GM18868 (cell line): ENCODE results near the gene MEOX1.

ENCODE experiments used
- ATAC-seq: cut with Tn5 transposase; IDR thresholded peaks from one replicate; pipeline ENCODE4 v1.9.1; 2021; ENCODE audit warnings: mild to moderate bottlenecking, moderate library complexity; ENCODE audit not compliant: unreplicated experiment

Gene MEOX1

DNA sequence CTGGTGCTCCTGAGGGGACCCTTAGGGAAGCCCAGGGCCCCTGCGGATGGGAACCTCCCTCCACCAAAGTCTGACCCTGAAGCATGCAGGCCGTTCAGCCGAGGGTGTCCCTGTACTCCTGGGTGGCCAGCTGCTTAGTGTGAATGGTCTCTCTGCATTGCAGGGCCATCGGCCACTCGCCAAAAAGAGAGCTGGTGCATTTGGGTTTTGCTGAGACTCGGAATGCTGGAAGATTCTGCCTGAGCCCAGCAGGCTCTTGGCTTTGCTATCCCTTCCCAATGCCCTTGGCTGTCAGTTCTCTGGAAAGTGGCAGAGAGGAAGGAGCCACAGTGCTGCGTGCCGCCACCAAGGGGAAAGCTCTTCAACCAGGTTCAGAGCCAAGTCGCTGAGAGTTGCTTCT lies 2.8 kb downstream of the MEOX1 start:
- ATAC-seq = no peak

DNA sequence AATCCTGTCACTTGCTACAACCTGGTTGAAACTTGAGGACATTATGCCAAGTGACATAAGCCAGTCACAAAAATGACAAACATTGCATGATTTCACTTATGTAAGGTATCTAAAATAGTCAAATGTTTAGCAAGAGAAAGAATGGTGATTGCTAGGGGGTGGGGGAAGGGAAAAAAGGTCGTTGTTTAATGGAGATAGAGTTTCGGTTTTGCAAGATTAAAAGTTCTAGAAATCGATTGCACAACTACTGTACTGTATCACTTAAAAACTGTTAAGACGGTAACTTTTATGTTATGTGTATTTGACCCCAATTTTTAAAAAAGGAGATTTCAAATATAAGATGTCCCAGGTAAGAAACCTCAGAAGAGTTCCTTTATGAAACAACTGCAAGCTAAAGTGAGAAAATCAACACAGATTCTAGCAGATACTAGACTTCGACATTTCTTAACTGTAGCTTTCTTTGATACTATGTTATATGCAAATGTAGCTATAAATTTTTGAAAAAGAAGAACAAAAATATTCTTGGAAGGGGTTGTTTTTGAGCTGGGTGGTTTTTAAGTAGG lies 5.9 kb downstream of the MEOX1 start:
- ATAC-seq = no peak

DNA sequence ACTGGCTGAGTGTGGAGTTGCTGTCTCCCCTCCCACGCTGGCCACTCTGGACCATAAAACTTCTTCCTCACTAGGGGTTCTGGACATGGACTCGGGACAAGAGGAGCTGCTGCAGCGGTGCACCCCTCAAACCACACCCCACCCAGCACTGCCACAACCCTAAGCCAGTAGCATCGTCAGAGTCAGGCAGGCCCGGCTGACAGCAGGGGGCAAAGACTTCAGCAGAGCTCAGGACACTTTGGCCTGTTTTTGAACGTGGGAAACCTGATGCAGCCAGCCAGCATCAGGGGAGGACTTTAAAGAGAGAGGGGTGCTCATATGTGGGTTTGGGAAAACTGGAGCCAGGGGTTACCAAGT lies 9.6 kb downstream of the MEOX1 start:
- ATAC-seq = no peak

DNA sequence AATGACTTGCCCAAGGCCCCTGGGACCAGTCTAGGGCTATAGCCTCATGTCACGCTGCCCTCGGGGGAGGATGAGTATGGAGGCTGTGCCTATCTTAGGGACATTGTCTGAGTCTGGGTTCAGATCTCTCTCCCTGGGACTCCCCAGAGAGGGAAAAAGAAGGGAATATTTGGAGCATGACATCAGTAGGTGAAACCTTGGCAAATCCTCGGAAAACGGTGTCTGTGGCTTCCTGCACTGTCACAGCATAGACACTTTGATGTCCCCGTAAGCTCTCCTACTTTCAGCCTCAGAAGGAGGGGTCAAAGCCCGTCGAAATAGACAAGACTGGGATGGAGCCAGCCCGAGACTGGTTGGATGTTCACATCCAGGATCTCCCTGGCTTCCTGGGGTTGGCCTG lies 11.3 kb downstream of the MEOX1 start:
- no peak for ATAC-seq

DNA sequence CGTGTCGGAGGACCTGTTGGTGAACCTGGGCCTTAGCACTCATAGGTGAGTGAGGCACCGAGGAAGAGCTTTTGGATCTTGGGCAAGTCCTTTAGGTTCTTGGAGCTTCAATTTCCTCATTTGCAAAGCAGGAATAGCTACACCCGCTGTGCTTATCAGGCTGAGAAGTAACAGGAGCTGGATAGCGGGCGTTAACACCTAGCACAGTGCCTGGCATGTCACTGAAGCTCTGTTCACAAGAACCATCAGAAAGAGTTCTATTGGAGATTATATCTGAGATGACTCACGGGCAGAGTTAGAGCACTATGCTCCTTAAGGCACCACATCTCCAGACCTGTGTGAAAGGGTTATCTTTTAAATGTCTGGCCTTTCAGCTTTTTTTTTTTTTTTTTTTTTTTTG lies 12.8 kb downstream of the MEOX1 start:
- no peak for ATAC-seq

DNA sequence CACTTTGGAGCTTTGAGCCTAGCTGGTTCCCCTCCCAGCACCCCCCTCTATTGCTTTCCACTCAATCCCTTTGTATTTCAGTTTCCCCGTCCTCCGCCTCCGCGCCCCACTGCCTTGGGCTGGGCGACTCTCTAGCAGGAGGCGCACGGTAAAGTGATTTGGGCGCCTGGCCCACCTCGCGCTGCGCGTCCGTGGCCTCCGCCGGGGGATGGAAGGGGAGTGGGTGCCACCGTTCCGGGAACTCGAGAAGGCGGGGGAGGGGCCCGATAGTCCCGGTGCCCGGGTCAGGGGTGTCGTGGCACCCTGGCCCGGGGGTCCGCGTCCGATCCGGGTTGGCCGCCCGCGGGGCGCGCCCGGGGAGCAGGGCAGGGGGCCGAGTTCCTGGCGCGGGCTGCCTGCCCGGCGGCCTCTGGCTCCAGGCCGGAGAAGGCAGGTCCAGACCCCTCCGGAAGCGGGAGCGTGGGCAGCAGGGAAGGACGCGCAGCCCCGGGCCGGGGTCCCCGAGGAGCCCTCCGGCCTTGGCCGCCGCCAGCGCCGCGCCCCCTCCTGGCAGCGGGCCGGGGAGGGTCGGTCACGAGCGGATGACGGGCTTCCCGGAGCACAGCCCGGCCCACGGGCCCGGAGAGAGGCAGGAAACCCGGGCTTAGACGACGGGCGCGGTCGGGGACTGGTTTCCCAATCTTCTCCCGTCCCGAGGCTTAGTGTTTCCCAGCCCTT lies 15.8 kb downstream of the MEOX1 start:
- ATAC-seq = no peak

DNA sequence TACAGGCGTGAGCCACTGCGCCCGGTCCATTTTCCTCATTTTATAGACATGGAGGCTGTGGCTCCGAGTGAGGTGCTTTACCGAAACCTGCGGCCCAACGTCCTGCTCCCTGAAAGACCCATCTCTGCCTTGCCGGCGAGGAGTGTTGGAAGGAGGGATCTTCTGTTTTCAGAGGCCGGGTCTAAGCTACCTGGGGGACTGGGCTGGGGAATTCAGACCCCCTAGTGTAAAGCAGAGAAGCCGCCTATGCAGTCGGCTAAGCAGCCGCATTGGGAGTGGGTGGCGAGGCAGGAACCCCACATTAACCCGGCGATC lies 16.3 kb downstream of the MEOX1 start:
- no peak for ATAC-seq

DNA sequence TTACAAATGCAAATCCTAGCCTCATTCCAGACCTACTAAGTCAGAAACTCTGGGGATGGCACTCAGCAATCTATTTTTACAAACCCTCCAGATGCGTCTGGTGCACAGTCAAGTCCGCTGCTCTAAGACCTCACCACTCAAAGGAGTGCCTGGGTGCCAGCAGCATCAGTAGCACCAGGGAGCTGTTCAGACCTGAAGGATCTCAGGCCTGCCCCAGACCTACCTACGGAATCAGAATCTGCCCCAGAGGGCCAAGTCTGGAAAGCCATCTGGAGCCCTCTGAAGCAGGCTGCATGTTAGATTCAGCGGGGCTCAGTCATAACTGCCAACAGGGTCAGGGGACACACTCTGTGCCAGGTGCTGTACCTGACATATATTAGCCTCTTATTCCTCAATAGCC lies 17.6 kb downstream of the MEOX1 start:
- no peak for ATAC-seq

DNA sequence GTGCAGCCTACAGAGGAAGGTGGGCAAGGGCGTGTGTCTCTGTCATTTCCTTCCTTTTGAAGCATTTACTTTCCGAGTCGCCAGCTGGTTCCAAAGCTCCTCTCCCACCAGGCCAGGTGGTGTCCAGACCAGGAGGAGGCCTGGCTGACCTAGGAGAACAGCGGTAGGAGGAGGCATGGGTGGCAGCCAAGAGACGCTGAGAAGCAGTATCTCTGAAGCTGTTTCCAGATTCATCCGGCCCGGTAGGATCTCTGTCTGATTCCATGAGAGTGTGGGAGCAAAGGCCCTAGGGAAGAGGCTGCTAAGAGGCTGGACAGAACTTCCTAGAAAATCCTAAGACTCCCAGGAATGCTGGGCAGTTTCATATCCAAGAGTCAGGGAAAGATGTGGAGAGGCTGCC lies 20.3 kb downstream of the MEOX1 start:
- no peak for ATAC-seq

DNA sequence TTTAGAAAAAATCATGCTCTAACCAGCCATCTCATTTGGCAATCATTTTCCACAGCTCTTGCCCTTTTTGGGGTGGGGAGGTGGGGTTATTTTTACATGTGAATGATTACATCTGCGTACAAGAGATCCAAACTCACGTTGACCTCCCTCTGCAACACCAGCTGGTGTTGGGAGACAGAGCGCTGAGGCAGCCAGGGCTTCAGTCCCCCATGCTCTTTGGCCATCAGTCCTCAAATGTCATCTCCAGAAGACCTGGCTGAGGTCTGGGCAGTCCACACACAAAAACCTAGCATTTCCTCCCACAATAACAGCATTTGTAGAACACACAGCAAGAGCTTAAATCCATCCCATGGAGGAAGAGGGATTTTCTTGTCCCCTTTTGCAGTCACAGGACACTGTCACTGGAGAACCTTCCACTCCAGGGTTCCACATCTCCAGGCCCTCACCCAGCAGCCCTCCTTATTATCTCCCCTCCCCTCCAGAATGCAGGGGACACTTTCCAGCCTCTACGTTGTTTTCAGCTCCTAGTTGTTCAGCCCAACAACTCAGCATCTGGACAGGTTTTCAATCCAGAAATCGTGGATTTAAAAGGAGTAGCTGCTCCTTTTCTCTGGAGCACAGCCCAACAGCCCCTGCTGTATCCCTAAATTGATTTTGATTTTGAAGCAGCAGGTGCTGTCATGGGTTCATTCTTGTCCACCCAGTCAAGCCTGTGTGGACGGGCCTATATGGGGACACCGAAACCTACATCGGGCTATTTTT lies 21.1 kb downstream of the MEOX1 start:
- no peak for ATAC-seq

DNA sequence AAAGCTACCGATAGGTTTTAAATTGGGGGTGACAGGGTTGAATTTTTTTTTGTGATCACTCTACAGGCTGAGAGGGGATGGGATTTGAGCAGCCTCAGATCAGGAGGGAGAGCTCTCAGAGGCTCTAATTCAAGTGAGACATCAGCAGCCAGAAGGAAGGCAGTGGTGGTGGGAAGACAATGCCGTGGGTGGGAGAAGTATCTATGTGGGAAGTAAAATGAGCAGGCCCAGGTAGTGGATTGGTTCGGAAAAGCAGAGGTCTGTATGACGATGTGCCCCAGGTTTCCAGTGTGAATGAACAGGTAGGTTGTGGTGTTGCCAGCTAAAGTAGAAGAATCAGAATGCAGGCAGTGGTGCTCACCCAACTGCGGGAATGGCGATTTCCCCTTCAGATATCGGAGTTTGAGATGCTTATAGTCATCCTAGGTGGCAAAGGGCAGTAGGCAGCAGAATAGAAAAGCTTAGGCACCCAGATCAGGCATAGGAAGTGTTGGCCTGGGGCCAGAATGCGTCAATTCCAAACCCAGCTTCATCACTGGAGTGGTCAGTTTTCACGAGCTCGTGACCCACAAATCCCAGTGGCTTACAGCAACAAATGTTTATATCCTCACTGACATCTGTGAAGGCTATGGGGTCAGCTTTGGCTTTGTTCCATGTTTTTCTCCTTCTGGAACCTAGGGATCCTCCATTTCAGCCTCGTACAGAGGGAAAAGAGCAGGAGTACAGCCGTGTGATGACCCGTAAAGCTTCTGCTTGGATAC lies 24.0 kb downstream of the MEOX1 start:
- ATAC-seq = no peak

DNA sequence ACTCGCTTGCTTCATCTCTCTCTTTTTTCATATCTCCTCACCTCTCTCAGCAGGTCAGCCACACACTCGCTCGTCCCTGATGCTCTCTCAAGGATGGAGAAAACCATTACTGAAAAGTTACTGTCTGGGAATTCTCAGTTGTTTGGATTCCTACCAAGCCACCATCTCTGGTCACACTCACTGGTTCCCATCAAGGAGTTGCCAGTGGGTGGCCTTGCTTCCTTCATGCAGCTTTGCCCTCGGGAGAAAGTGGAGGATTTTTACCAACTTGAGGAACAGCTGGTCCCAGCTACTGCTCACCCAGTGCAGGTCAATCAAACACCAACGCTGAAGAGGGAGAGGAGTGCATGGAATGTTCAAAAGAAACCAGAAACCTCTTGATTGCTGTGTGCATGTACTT lies 25.3 kb downstream of the MEOX1 start:
- no peak for ATAC-seq

DNA sequence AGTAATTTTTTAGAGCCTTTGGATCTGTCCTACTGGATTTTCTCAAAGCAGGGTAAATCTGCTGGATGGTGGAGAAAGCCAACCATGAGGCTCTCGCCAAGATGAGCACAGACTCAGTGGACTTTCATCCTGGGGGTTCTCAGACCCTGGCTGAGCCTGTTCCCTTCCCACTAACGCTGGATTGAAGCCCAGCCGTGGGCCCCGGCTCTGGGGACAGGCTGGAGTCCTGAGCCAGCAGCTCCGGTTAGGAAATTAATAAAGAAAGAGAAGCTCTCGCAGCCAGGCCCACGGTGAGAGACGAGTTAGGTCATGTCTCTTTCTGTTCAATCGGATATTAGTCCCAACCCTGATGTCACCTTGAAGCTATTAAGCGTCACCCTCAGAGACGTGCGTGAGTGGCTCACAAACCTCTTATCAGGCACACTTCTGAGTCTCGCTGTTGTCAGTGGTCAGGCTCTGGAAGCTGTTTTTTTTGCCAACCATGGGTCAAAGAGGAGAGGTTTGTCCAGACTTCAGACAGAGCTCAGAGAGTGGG lies 27.1 kb downstream of the MEOX1 start:
- no peak for ATAC-seq

DNA sequence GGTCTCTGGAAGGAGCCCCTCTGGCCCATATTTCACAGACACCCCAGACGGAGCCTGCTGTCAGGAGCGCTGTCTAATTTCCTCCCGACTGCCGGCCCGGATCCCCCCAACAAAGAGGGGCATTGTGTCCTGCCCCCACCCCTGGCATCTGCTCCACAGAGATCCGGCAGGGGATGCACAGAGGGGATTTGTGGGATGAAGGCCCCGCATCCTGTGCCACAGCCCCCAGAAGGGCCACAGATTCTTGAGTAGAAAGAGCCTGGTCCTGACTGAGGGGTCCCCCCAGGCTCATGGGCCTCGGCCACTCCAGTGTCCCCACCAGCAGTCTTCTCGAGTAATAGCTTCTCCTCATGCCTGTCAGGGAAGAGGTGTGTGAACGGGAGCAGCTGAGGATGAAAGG lies 29.5 kb downstream of the MEOX1 start:
- ATAC-seq = no peak

DNA sequence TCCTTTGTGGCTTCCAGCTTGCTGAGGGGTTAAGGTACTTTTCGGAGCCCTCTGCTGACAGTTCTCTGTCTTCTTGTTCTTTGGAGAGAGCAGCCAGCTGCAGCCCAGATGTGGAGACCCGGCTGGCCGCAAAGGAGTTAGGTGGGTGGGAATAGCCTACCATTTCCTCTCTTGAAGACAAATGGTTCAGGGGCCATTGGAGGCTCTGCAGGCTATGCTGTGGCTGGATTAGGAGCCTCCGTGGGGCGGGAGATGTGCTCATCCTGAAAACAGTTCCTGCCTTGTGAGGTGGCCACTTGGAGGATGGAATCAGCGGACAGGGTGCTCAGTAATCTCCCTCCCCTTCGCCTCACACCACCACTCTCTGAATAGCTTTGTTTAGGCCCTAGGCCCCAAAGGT lies 30.3 kb downstream of the MEOX1 start:
- ATAC-seq = no peak

DNA sequence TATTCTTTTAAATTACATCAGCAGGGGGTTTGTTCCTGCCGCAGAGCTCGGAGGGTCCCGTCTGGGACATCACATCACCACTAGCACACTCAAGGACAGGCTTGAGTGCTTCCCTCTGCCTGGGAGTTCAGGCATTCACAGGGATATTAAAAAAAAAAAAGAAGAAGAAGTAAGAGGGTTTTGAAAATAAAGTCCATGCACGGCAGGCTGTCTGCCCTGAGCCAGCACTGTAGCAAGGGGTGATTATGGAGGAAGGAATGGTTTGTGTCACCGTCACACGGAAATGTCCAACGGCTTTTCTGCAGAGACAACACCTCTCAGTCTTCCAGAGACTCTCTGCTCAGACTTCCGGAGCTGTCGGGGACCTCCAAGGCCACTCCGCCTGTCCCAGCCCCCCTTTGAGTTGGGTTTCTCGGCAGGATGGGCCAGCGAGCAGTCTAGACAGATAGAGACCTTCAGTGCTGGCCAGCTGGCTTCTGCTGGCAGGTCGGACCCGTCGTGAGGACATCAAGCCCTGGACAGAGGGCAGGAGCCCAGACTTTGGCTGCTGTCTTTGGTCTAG lies 33.6 kb downstream of the MEOX1 start:
- no peak for ATAC-seq

DNA sequence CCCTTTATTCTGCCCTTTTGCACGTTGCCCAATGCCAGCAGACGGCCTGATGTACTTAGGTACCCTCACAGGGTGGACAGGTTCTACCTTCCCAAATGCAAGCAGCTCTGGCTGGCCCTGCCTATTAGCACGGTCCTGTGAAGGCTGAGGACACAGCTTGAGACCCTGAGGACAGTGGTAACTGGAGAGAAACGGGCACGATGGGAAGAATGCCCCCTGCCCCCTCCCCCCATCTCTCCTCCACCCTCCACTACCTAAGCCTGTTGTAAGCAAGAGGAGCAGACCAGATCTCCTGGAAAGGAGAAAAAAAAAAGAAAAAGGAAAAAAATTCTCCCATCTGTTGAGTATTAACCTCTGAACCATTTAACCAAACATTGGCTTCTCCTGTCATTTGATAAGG lies 34.1 kb downstream of the MEOX1 start:
- ATAC-seq = no peak

DNA sequence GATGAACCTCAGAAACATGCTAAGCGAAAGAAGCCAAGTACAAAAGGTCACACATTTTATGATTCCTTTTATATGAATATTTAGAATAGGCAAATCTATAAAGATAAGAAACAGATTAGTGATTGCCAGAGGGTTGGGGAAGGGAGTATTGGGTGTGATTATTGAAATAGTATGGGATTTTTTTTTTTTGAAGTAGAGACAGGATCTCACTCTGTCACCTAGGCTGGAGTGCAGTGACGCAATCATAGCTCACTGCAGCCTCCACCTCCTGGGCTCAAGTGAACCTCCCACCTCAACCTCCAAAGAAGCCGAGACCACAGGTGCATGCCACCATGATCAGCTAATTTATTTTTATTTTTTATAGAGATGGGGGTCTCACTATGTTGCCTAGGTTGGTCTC lies 35.7 kb downstream of the MEOX1 start:
- no peak for ATAC-seq

DNA sequence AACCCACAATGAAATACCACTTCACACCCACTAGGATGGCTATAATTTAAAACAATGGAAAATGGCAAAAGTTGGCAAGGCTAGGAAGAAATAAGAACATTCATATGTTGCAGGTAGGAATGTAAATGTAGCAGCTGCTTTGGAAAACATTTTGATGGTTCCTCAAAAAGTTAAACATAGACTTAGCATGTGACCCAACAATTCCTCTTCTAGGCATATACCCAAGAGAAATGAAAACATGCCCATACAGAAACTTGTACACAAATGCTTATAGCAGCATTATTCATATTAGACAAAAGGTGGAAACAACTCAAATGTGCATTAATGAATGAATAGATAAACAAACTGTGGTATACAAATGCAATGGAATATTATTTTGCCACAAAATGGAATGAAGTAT lies 36.1 kb downstream of the MEOX1 start:
- ATAC-seq = no peak

DNA sequence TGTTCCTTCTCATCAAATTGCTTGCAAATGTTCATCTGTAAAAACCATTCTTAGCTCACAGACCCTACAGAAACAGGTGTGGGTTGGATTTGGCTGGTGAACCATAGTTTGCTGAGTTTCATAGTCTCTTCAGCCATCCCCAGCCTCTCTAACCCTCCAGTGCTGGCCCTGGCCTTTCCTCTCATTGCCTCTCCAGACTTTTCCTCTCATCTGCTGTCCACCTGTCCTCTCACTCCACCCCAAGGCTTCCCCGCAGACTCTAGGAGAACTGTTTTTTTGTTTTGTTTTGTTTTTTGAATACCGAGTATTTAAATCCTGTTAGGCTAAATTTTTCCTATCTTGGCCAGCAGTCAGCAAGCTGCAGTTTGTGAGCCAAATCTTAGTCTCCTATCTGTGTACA lies 41.1 kb downstream of the MEOX1 start:
- no peak for ATAC-seq

DNA sequence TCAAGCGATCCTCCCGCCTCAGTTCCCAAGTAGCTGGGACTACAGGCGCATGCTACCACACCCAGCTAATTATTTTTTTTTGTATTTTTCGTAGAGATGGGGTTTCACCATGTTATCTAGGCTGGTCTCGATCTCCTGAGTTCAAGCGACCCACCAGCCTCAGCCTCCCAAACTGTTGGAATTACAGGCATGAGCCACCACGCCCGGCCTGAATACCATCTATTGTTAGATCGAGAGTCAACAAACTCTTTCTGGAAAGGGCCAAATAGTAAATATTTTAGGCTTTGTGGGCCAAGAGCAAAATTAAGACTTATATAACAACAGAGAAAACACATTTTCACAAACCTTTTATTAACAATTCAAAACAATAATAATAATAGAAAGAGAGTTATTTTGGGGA lies 41.6 kb downstream of the MEOX1 start:
- ATAC-seq = no peak
